HG03060 (cell line): Measurements from ENCODE around the gene C1QTNF9.
"Not testable (repeated sequence)": the region's sequence is repeated elsewhere in the genome, so short reads cannot be mapped to it uniquely, and the experiment has no call there.

ENCODE experiments used
- ATAC-seq: cut with Tn5 transposase; IDR thresholded peaks from one replicate; pipeline ENCODE4 v1.9.1; 2021; ENCODE audit warnings: low read depth, moderate number of reproducible peaks; ENCODE audit not compliant: unreplicated experiment

The C1QTNF9 gene

GRCh38 chr13:24309300-24309699 is at the start of gene C1QTNF9:
C1QTNF9 (plus strand) TSS chr13:24309580; CDS start chr13:24316004, 6,424 bp downstream.
- ATAC-seq, result not testable (repeated sequence)

DNA sequence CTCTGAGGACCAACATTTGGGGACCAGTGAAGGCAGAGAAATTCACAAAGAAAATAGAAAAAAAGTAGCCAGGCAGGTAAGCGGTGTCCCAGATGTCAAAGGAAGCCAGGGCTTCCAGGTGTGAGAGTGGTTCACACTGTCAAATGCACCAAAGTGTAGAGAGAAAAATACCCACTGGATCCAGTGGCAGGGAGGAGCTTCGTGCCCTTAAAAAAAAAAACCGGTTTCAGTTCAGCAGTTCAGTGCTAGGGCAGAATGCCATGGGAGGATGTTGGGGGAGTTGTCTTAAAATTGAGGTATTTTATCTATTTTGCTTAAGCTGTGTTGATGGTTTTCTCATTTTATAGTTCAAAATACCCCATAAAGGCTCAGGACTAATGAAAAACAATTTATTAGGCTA is 47.8 kb upstream of the C1QTNF9 start:
- ATAC-seq, result no peak

- ATAC-seq, result no peak
Observed at GRCh38 chr13:24263632-24264031, 45.7 kb upstream of the C1QTNF9 start.

DNA sequence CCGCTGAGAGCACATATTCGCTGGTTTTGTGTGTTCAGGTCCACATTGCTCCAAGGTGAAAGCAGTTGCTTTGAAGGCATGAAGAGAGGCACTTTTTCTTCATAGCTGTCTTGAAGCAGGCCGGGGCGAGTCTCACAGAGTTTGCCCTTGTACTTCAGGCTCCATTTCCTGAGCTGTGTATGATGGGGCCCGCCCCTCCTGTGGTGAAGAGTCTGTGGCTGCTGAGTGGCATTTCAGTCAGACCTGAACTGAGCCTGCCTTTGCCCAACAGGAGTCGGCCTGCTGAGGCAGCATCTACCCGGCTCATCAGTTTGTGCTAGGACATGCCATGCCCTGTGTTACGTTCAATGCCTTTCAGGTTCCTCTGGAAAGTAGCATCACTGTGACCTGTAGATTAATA is 44.4 kb upstream of the C1QTNF9 start:
- ATAC-seq, result no peak

DNA sequence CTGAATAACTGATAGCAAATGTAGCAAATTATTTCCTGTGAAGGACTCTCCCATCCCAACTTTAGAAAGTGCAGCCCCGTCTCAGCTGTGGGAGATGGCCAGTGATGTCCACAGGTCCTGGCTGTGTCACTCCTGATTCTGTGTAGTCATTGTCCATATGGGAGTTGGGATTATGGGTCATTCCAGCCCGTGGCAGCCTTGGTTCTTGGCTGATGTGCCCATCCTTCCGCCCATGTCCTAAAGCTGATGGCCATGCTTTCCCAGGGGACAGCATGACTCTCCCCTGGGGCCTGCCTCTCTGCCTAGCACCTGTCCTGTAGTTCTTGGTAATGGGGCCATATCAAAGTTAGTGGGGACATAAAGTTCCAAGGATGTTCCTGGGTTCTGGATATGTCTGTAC is 43.9 kb upstream of the C1QTNF9 start:
- ATAC-seq, result no peak

- no peak for ATAC-seq
Observed at GRCh38 chr13:24267274-24267673, 42.1 kb upstream of the C1QTNF9 start.

DNA sequence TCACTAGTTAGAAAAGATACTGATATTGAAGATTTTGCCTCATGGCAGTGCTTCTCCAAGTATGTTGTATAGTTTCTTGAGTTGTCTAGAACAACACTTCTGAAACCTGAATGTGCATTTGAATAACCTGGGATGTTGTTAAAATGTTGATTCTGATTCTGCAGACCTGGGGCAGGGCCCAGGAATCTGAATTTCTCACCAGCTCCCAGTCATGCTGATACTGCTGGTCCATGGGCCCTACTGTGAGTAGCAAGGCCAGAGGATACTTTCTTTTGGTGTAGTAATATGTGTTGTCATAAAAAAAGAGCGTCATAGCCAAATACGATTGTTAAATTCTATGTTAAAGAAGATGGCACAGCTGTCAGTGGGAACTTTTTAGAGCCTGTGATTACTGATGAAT is 41.6 kb upstream of the C1QTNF9 start:
- no peak for ATAC-seq

GRCh38 chr13:24269821-24270220 is 39.6 kb upstream of the C1QTNF9 start:
- no peak for ATAC-seq

DNA sequence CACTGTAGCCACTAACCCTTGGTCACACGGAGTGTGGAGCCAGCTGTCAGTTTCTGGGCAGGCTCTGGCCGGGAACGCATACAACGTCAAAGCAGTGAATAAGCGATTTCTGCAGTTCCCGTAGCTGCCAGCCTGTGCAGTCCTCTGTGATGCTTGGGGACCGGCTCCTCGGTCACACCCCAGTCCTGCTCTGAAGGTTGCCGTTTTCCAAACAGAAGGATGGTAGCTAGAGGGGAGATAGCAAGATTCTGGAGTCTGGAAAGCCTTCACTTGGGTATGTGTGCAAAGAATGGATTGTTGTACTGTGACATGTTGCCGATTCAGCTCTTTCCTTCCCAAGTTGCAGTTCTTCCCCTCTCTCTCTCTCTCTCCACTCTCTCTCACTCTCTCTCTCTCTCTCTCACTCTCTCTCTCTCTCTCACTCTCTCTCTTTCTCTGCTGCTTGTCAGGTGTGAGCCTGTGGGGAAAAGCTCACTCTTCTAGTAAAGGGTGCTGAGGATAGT is 38.7 kb upstream of the C1QTNF9 start:
- ATAC-seq, result peak; percentile 34

DNA sequence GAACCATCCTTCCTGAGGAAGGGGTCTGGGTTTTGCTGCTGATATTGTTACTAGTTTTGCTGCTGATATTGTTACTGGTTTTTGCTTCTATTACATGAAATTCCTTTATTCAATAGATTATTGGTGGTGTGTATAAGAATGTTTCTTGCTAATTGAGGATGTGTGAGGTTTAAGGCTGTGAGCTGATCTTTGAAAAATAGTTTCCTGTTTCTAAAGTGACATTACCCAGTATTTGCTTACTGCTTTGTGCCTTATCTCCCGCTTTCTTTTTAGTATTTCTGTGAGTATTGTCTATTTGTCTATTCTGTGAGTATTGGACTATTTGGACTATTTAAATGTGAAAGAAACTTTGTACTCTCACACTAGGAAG is 38.2 kb upstream of the C1QTNF9 start:
- no peak for ATAC-seq

- ATAC-seq, result peak; percentile 40
Observed at GRCh38 chr13:24271601-24272451, 37.6 kb upstream of the C1QTNF9 start.

- no peak for ATAC-seq
Observed at GRCh38 chr13:24272452-24273161, 36.8 kb upstream of the C1QTNF9 start.

GRCh38 chr13:24273926-24274325 is 35.5 kb upstream of the C1QTNF9 start:
- ATAC-seq, result no peak

DNA sequence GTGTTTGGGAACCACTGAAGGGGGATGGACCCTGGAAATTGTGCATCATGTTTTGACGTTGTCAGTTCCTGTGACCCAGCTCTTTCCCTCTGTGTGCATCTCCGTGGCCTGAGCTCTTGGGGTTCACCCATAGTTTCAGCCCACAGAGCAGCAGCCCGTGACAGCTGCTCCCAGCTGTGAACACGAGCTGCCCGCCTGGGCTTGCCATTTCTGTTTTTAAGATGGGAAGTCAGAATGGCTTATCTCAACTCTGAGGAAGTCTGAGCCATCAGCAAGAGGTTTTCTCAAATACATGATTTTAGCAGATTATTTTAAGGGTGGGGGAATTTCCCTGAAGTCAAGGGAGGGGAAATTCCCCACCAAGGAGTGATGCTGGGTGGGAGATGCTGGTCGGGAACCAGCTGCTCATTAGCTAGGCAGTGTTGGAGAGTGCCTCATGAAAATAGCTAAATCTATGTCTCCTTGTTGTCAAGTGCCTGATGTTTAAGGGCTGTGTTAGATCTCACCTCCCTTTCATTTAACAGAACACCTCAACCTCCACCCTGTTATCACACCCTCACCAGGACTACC is 34.8 kb upstream of the C1QTNF9 start:
- peak; percentile 32 for ATAC-seq

DNA sequence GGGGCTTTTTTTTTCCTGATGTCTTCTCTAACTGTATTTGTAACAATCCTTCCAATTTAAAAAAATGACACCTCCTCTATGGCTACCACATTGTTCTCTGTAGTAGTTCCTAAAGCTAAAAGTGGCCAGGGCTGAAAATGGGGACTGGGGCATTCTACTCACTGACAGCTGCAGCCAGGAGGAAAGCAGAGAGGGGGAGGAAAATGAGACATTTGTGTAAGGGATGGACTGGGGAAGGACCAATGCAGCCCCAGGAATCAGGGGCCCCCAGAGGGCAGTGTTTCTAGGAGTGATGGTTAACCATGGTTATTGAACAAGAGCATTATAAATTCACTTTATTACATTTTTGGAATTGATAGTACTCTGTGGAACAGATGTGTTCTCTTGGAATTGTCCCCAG is 34.3 kb upstream of the C1QTNF9 start:
- ATAC-seq, result no peak

DNA sequence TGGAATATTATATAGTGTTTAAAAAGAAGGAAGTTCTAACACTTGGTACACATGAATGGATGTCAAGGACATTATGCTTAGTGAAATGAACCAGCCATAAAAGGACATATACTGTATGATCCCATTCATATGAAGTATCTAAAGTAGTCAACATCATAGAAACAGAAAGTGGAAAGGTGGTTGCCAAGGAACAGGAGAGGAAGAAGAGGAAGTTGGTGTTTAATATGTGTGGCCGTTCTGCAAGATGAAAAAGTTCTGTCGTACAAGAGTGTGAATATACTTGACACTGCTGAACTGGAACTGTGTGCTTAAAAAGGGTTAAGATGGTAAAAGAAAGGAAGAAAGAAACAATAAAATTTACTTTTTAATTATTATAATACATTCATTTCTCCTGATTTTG is 33.1 kb upstream of the C1QTNF9 start:
- no peak for ATAC-seq

GRCh38 chr13:24276861-24277260 is 32.5 kb upstream of the C1QTNF9 start:
- ATAC-seq, result no peak

DNA sequence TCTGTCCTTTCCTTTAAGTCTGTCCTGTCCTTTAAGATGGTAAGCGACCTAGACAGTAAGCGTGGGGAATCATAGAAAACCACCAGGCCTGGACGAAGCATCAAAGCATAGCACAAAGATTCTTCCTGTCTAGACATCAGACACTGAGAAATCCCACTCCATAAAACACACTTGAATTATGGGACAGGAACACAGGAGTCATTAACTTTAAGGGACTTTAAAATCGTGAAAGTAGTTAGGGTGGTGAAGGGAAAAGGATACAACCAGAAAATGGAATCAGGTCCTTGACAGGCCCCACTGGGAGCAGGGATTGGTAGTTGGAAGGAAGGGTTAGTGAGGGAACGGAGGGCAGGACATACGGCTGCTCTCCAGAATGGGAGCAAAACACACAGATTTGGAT is 31.6 kb upstream of the C1QTNF9 start:
- no peak for ATAC-seq

DNA sequence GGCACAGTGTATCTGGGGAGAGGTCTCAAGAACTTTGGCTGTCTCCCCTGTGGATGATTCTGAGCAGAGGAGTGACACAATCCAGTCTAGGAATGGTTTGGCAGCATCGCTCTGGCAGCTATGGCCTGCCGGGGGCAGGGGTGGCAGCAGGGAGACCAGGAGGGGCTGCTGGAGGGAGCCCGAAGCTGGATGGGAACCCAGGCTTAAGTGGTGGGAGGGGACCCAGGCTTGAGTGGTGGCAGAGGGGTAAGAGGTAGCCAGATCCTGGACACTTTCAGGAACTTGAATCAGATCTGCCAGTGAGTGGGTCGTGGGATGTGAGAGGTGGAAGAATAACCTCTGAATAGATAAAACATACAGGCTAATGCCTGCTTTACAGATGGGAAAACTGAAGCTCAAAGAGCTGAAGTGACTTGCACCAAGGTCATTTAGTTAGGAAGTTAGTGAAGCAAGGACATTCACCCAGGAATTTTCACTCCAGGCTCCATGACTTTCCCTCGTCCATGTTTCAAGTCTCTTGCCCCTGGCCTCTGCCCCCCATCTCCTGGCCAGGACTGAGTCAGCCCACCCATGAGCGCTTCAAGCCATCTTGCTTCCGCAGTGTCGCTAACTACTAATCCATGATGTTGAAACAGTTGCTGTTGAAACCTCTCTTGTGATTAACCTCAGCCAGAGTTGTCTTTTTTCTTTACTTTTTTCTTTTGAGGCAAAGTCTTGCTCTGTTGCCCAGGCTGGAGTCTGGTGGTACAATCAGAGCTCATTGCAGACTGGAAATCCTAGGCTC is 29.9 kb upstream of the C1QTNF9 start:
- no peak for ATAC-seq

GRCh38 chr13:24280720-24281119 is 28.7 kb upstream of the C1QTNF9 start:
- ATAC-seq, result peak; percentile 70
